ENCODE data around the gene ACOXL. TPM values are rescaled to one million over a fixed set of nuclear protein-coding genes. Genes with fewer than 3 reads are reported as not detected.

ACOXL gene
- total RNA-seq, 2 donors from 2014 or later: 11.7 to 12.3 TPM

GRCh38 chr2:111058264-111058663 is 325.9 kb downstream of the ACOXL start:
- Histone ChIP-seq H3K9me3 (ENCODE audit: control insufficient read depth, low read length) (no peaks in the 10 kb centered on the region), H3K4me1 (ENCODE audit: control insufficient read depth, insufficient read depth, low read length) (no peaks in the 10 kb centered on the region), H3K27ac (ENCODE audit: low read depth, low read length) (no peak overlapping the region), H3K36me3 (ENCODE audit: control insufficient read depth, insufficient read depth, low read length) (no peaks in the 10 kb centered on the region), H3K9ac (ENCODE audit: extremely low read depth, low read length, poor library complexity, severe bottlenecking) (no peak overlapping the region), H3K27me3 (ENCODE audit: control insufficient read depth, insufficient read depth, low read length, poor library complexity, severe bottlenecking) (no peaks in the 10 kb centered on the region), H3K4me3 (ENCODE audit: low read length) (no peak overlapping the region)
- DNase-seq: no peak
- no peaks in the 10 kb centered on the region for H3K27me3 Mint-ChIP-seq (ENCODE audit: insufficient read depth)
- H3K9me3 Mint-ChIP-seq: no peaks in the 10 kb centered on the region
- H3K36me3 Mint-ChIP-seq (ENCODE audit: low read depth): peaks cover 1% of the 10 kb centered on the region
- H3K4me1 Mint-ChIP-seq: no peaks in the 10 kb centered on the region
- no peak overlapping the region for H3K27ac Mint-ChIP-seq
- WGBS, 2 experiments (ENCODE audit: insufficient coverage in 1 of 2, insufficient read length in 1 of 2): 72 to 77% methylated on average over 5 of the region's 5 CpGs
- TF ChIP-seq, protein P1, sequence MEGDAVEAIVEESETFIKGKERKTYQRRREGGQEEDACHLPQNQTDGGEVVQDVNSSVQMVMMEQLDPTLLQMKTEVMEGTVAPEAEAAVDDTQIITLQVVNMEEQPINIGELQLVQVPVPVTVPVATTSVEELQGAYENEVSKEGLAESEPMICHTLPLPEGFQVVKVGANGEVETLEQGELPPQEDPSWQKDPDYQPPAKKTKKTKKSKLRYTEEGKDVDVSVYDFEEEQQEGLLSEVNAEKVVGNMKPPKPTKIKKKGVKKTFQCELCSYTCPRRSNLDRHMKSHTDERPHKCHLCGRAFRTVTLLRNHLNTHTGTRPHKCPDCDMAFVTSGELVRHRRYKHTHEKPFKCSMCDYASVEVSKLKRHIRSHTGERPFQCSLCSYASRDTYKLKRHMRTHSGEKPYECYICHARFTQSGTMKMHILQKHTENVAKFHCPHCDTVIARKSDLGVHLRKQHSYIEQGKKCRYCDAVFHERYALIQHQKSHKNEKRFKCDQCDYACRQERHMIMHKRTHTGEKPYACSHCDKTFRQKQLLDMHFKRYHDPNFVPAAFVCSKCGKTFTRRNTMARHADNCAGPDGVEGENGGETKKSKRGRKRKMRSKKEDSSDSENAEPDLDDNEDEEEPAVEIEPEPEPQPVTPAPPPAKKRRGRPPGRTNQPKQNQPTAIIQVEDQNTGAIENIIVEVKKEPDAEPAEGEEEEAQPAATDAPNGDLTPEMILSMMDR (conservative IDR thresholded peaks at IDR 0.05): no peak
- H3K4me3 Mint-ChIP-seq: no peak overlapping the region

- Mint-ChIP-seq H3K4me3 (no peak overlapping the region), H3K27me3 (ENCODE audit: insufficient read depth) (no peaks in the 10 kb centered on the region), H3K27ac (no peak overlapping the region), H3K9me3 (peaks cover 3% of the 10 kb centered on the region), H3K4me1 (no peaks in the 10 kb centered on the region), H3K36me3 (ENCODE audit: low read depth) (peaks cover 1% of the 10 kb centered on the region)
- Histone ChIP-seq H3K9ac (ENCODE audit: extremely low read depth, low read length, poor library complexity, severe bottlenecking) (no peak overlapping the region), H3K36me3 (ENCODE audit: control insufficient read depth, insufficient read depth, low read length) (no peaks in the 10 kb centered on the region), H3K4me3 (ENCODE audit: low read length) (no peak overlapping the region), H3K9me3 (ENCODE audit: control insufficient read depth, low read length) (no peaks in the 10 kb centered on the region), H3K27ac (ENCODE audit: low read depth, low read length) (no peak overlapping the region), H3K4me1 (ENCODE audit: control insufficient read depth, insufficient read depth, low read length) (no peaks in the 10 kb centered on the region), H3K27me3 (ENCODE audit: control insufficient read depth, insufficient read depth, low read length, poor library complexity, severe bottlenecking) (no peaks in the 10 kb centered on the region)
- WGBS, 2 experiments (ENCODE audit: insufficient coverage in 1 of 2, insufficient read length in 1 of 2): 94 to 100% methylated on average over 1 of the region's 1 CpG
- no peak for DNase-seq
- TF ChIP-seq, protein P1 (conservative IDR thresholded peaks at IDR 0.05): no peak
Observed at GRCh38 chr2:111061191-111061590, 328.8 kb downstream of the ACOXL start.

GRCh38 chr2:111062417-111062816 is 330.0 kb downstream of the ACOXL start:
- DNase-seq: no peak
- H3K36me3 Mint-ChIP-seq (ENCODE audit: low read depth): peaks cover 1% of the 10 kb centered on the region
- TF ChIP-seq, protein P1 (conservative IDR thresholded peaks at IDR 0.05): no peak
- Histone ChIP-seq H3K4me3 (ENCODE audit: low read length) (no peak overlapping the region), H3K9ac (ENCODE audit: extremely low read depth, low read length, poor library complexity, severe bottlenecking) (no peak overlapping the region), H3K27ac (ENCODE audit: low read depth, low read length) (no peak overlapping the region), H3K4me1 (ENCODE audit: control insufficient read depth, insufficient read depth, low read length) (no peaks in the 10 kb centered on the region), H3K9me3 (ENCODE audit: control insufficient read depth, low read length) (no peaks in the 10 kb centered on the region), H3K36me3 (ENCODE audit: control insufficient read depth, insufficient read depth, low read length) (no peaks in the 10 kb centered on the region), H3K27me3 (ENCODE audit: control insufficient read depth, insufficient read depth, low read length, poor library complexity, severe bottlenecking) (no peaks in the 10 kb centered on the region)
- 91 to 100% methylated on average over 2 of the region's 2 CpGs for WGBS, 2 experiments (ENCODE audit: insufficient coverage in 1 of 2, insufficient read length in 1 of 2)
- no peaks in the 10 kb centered on the region for H3K27me3 Mint-ChIP-seq (ENCODE audit: insufficient read depth)
- no peak overlapping the region for H3K27ac Mint-ChIP-seq
- H3K4me1 Mint-ChIP-seq: no peaks in the 10 kb centered on the region
- peaks cover 3% of the 10 kb centered on the region for H3K9me3 Mint-ChIP-seq
- H3K4me3 Mint-ChIP-seq: no peak overlapping the region
